Breast epithelium (tissue), 3 donors: ENCODE data around the gene LYPD6B.

Source experiments
- CTCF ChIP-seq, 3 donors: fragments of 450-650 bp; IDR thresholded peaks; one replicate each; pipeline ENCODE4 v1.5.1; 2016 to 2017; ENCODE audit warnings: antibody characterized with exemption in 3 of 3, mild to moderate bottlenecking in 3 of 3, moderate library complexity in 3 of 3
- POLR2AphosphoS5 ChIP-seq, 3 donors: sonication (generic); formaldehyde crosslinking; IDR thresholded peaks; one replicate each; pipeline ENCODE4 v1.6.1; 2017; ENCODE audit warnings: antibody characterized with exemption in 3 of 3

- TF ChIP-seq CTCF (IDR thresholded peaks at IDR 0.05) (no peak), POLR2AphosphoS5 (IDR thresholded peaks at IDR 0.05) (no peak)
Observed at GRCh38 chr2:149143734-149144133, 105.2 kb downstream of the LYPD6B start.
